Heart right ventricle (tissue), 16 donors: ENCODE results near the gene ARHGEF7. TPM values are rescaled to one million over a fixed set of nuclear protein-coding genes. Genes with fewer than 3 reads are reported as not detected.

Experiments
- ATAC-seq, 8 donors: fragments of 200-7000 bp; cut with Tn5 transposase; one replicate each; pipeline ENCODE4 v1.9.1; 2020; ENCODE audit warnings: mild to moderate bottlenecking in 8 of 8, moderate library complexity in 8 of 8, moderate number of reproducible peaks in 1 of 8
- DNase-seq, 2 donors: peaks; one replicate each; pipeline ENCODE4 v3.0.0-alpha.2; 2020
- H3K27ac ChIP-seq, 10 donors: fragments of 200-600 bp; sonication (generic) in 2 of 10; one replicate each; pipeline versions ENCODE4 v1.5.0 to v1.8.0; 2020 to 2022; ENCODE audit warnings: mild to moderate bottlenecking in 3 of 10
- H3K27me3 ChIP-seq, 7 donors: fragments of 200-600 bp; one replicate each; pipeline ENCODE4 v1.8.0; 2021 to 2022; ENCODE audit warnings: mild to moderate bottlenecking in 2 of 7
- H3K36me3 ChIP-seq, 9 donors: fragments of 200-600 bp; sonication (generic) in 1 of 9; one replicate each; pipeline versions ENCODE4 v1.5.0 to v1.8.0; 2020 to 2022; ENCODE audit warnings: mild to moderate bottlenecking in 2 of 9
- H3K4me1 ChIP-seq, 9 donors: fragments of 200-600 bp; sonication (generic) in 1 of 9; one replicate each; pipeline versions ENCODE4 v1.5.0 to v1.8.0; 2020 to 2022; ENCODE audit warnings: mild to moderate bottlenecking in 4 of 9
- H3K4me3 ChIP-seq, 10 donors: fragments of 200-600 bp; sonication (generic) in 2 of 10; one replicate each; pipeline versions ENCODE4 v1.5.0 to v1.8.0; 2020 to 2022; ENCODE audit warnings: mild to moderate bottlenecking in 7 of 10, moderate library complexity in 2 of 10
- H3K9me3 ChIP-seq, 11 donors: fragments of 200-600 bp in 10 of 11; sonication (generic) in 2 of 11; one replicate each; pipeline versions ENCODE4 v1.5.0 to v1.8.0; 2013 to 2022; ENCODE audit warnings: mild to moderate bottlenecking in 2 of 11, control low read depth in 1 of 11, moderate library complexity in 1 of 11
- CTCF ChIP-seq, 9 donors: fragments of 200-600 bp; sonication (generic) in 2 of 9; IDR thresholded peaks; one replicate each; pipeline versions ENCODE4 v1.5.0 to v1.8.0; 2021 to 2022; ENCODE audit warnings: antibody characterized with exemption in 9 of 9, mild to moderate bottlenecking in 5 of 9, moderate library complexity in 1 of 9
- WGBS, 2 donors: extraction: QIAGEN DNeasy Blood & Tissue Kit; methylation state at CpG; one replicate each; pipeline ENCODE4 v1.1.7; 2013; ENCODE audit warnings: inconsistent platforms in 1 of 2; 5-methylcytosine and 5-hydroxymethylcytosine counted together
- intact Hi-C, 10 donors: fragments of 100-400 bp; cut with DNase I; formaldehyde crosslinking; loops; one replicate each; pipeline versions ENCODE4 v1.11.1 to v1.14.2; 2022
- polyA plus RNA-seq, 2 donors: library from polyadenylated mRNA; stranded (reverse); fragments of 200-250 nt; gene quantifications; one replicate each; pipeline ENCODE4 v1.2.3, GENCODE V29; 2013
- total RNA-seq, 10 donors: library from RNA; stranded (reverse); fragmentation: NEBNext Ultra II Directional in 3 of 10; extraction: Animal tissue kit (Norgen Biotek cat#: 25700) in 3 of 10; gene quantifications; one replicate each; pipeline versions ENCODE4 v1.2.1 to v1.2.4, GENCODE V29; 2021 to 2023
- donor health status: Arrhythmogenic right ventricular cardiomyopathy.
- donor health status: ischemic (EF 13 %, LVEDD 7.1; RV severe dilation, severe dysfunction).
- donor health status: healthy with polysubstance abuse.
- donor health status: DM: no; HTN: yes; CAD: no.
- donor health status: DM: no; HTN: no; CAD: no.
- donor health status: ischemic (EF 25% LVEDD 6.9; RV normal size, moderate dysfunction).
- donor health status: ischemic (EF 25% LVEDD 5.7; RV mildly dilated, moderate dysfunction).
- donor health status: healthy.
- donor health status: DM: yes; HTN: yes; CAD: no.
- donor health status: Ischemic cardiomyopathy.
- donor health status: ischemic (EF 35%, LVEDD 5.7; RV mildly dilated, moderate dysfunction).
- donor health status: nonischemic (EF 11% LVEDD 7.7; RV severe dilation, severe dysfunction).
- donor health status: DM: yes; HTN: yes; CAD: no.
- donor health status: PGD.
- donor health status: ischemic (EF 29% LVEDD 5.4; RV normal size, mild dysfunction).
- donor health status: nonischemic (EF 23%, LVEDD 6.1; RV moderate dilation, normal function).

Gene ARHGEF7
- total and polyA plus RNA-seq, 12 donors, result 18.4 to 56.6 (median 43.1) TPM

GRCh38 chr13:111126509-111126908, 11.4 kb downstream of the ARHGEF7 start:
- no peaks in the 10 kb centered on the region for H3K36me3 ChIP-seq
- H3K27ac ChIP-seq, result no peak overlapping the region
- H3K9me3 ChIP-seq, result no peaks in the 10 kb centered on the region
- no peak overlapping the region for H3K4me3 ChIP-seq
- no peak for TF ChIP-seq CTCF (IDR thresholded peaks at IDR 0.05)
- intact Hi-C loops, result no loop called here
- DNase-seq (no peak), ATAC-seq (no peak)
- H3K4me1 ChIP-seq, result peaks cover 0 to 11% (median 0%) of the 10 kb centered on the region in 9 donors
- no peaks in the 10 kb centered on the region for H3K27me3 ChIP-seq

GRCh38 chr13:111129465-111130115, 14.5 kb downstream of the ARHGEF7 start:
- TF ChIP-seq CTCF (IDR thresholded peaks at IDR 0.05), result no peak
- Histone ChIP-seq H3K4me1 (no peaks in the 10 kb centered on the region), H3K4me3 (no peak overlapping the region), H3K9me3 (no peaks in the 10 kb centered on the region), H3K36me3 (no peaks in the 10 kb centered on the region), H3K27me3 (no peaks in the 10 kb centered on the region), H3K27ac (no peak overlapping the region)
- intact Hi-C loops, result no loop called here
- DNase-seq, result no peak
- ATAC-seq, result no peak
- 87% methylated on average over 9 of the region's 9 CpGs for WGBS, 2 donors

GRCh38 chr13:111130116-111130508, 15.0 kb downstream of the ARHGEF7 start:
- Histone ChIP-seq H3K4me1 (no peaks in the 10 kb centered on the region), H3K27ac (no peak overlapping the region), H3K4me3 (no peak overlapping the region), H3K9me3 (no peaks in the 10 kb centered on the region), H3K36me3 (no peaks in the 10 kb centered on the region), H3K27me3 (no peaks in the 10 kb centered on the region)
- DNase-seq, result no peak
- intact Hi-C loops, result no loop called here
- 81 to 85% methylated on average over 5 of the region's 5 CpGs for WGBS, 2 donors
- no peak for ATAC-seq
- no peak for TF ChIP-seq CTCF (IDR thresholded peaks at IDR 0.05)

GRCh38 chr13:111131048-111131447, 15.9 kb downstream of the ARHGEF7 start:
- 87 to 92% methylated on average over 10 of the region's 10 CpGs for WGBS, 2 donors
- intact Hi-C loops, result no loop called here
- no peak for ATAC-seq

More at GRCh38 chr13:111131048-111131447, 15.9 kb downstream of the ARHGEF7 start:
- DNase-seq, result no peak
- no peak overlapping the region for H3K4me3 ChIP-seq
- H3K9me3 ChIP-seq, result no peaks in the 10 kb centered on the region
- no peaks in the 10 kb centered on the region for H3K36me3 ChIP-seq
- no peaks in the 10 kb centered on the region for H3K27me3 ChIP-seq
- H3K27ac ChIP-seq, result no peak overlapping the region
- no peaks in the 10 kb centered on the region for H3K4me1 ChIP-seq
- TF ChIP-seq CTCF (IDR thresholded peaks at IDR 0.05), result no peak
